RWPE2 (cell line): ENCODE data around the gene MROH7.
A peak's percentile ranks its signal among the peaks of the same experiment; 100 is the strongest.

Experiments used
- ATAC-seq: fragments of 200-7000 bp; cut with Tn5 transposase; 3 replicates; pipeline ENCODE4 v1.9.1; 2021; ENCODE audit warnings: low read depth
- DNase-seq: peaks from one replicate; pipeline ENCODE4 v3.0.0-alpha.2; 2020; ENCODE audit warnings: low spot score
- H3K27ac ChIP-seq: fragments of 450-650 bp; 2 replicates; pipeline ENCODE4 v1.5.1; 2017; ENCODE audit warnings: mild to moderate bottlenecking; ENCODE audit not compliant: poor library complexity, severe bottlenecking
- H3K27me3 ChIP-seq: fragments of 250-450 bp; sonication (Bioruptor Pico); 2 replicates; pipeline ENCODE4 v1.5.1; 2021; ENCODE audit warnings: mild to moderate bottlenecking, moderate library complexity; ENCODE audit not compliant: insufficient read depth, poor library complexity, severe bottlenecking
- H3K36me3 ChIP-seq: fragments of 250-450 bp; sonication (Bioruptor Pico); 2 replicates; pipeline ENCODE4 v1.5.1; 2020; ENCODE audit warnings: low read depth, mild to moderate bottlenecking, moderate library complexity
- H3K4me1 ChIP-seq: fragments of 250-450 bp; sonication (Bioruptor Pico); 2 replicates; pipeline ENCODE4 v1.5.1; 2021; ENCODE audit warnings: mild to moderate bottlenecking, moderate library complexity; ENCODE audit not compliant: insufficient read depth, poor library complexity, severe bottlenecking
- H3K4me3 ChIP-seq: fragments of 250-450 bp; sonication (Bioruptor Pico); 2 replicates; pipeline ENCODE4 v1.5.1; 2021; ENCODE audit warnings: mild to moderate bottlenecking, moderate library complexity; ENCODE audit not compliant: severe bottlenecking
- H3K9me3 ChIP-seq: fragments of 250-450 bp; sonication (Bioruptor Pico); 2 replicates; pipeline ENCODE4 v1.5.1; 2021; ENCODE audit warnings: mild to moderate bottlenecking, moderate library complexity; ENCODE audit not compliant: severe bottlenecking
- CTCF ChIP-seq: fragments of 450-650 bp; IDR thresholded peaks from one replicate; pipeline ENCODE4 v1.5.1; 2017; ENCODE audit warnings: mild to moderate bottlenecking, moderate library complexity; ENCODE audit not compliant: poor library complexity, severe bottlenecking

The MROH7 gene

GRCh38 chr1:54705153-54705552 lies 63.6 kb downstream of the MROH7 start:
- no peaks in the 10 kb centered on the region for H3K27me3 ChIP-seq
- no peaks in the 10 kb centered on the region for H3K9me3 ChIP-seq
- H3K4me1 ChIP-seq = no peaks in the 10 kb centered on the region
- ATAC-seq = no peak
- no peak for TF ChIP-seq CTCF
- H3K27ac ChIP-seq = no peak overlapping the region
- no peak for DNase-seq
- no peaks in the 10 kb centered on the region for H3K36me3 ChIP-seq
- H3K4me3 ChIP-seq = no peak overlapping the region

- Histone ChIP-seq H3K4me1 (no peaks in the 10 kb centered on the region), H3K27ac (no peak overlapping the region), H3K27me3 (no peaks in the 10 kb centered on the region), H3K4me3 (no peak overlapping the region), H3K36me3 (no peaks in the 10 kb centered on the region), H3K9me3 (no peaks in the 10 kb centered on the region)
- no peak for TF ChIP-seq CTCF
- ATAC-seq = no peak
- no peak for DNase-seq
Observed at GRCh38 chr1:54706419-54706818, 64.8 kb downstream of the MROH7 start.

- H3K9me3 ChIP-seq = no peaks in the 10 kb centered on the region
- peak; percentile 35; the same call in 1 of the 3 replicates for ATAC-seq
- no peaks in the 10 kb centered on the region for H3K36me3 ChIP-seq
- TF ChIP-seq CTCF = no peak
- H3K4me3 ChIP-seq = no peak overlapping the region
- H3K27me3 ChIP-seq = no peaks in the 10 kb centered on the region
- no peak overlapping the region for H3K27ac ChIP-seq
- DNase-seq = no peak
- no peaks in the 10 kb centered on the region for H3K4me1 ChIP-seq
Observed at GRCh38 chr1:54708385-54708784, 66.8 kb downstream of the MROH7 start.

GRCh38 chr1:54709547-54710292 lies 68.1 kb downstream of the MROH7 start:
- no peak for DNase-seq
- no peak for TF ChIP-seq CTCF
- Histone ChIP-seq H3K27ac (no peak overlapping the region), H3K4me3 (no peak overlapping the region), H3K36me3 (no peaks in the 10 kb centered on the region), H3K9me3 (no peaks in the 10 kb centered on the region), H3K4me1 (no peaks in the 10 kb centered on the region), H3K27me3 (no peaks in the 10 kb centered on the region)
- no peak for ATAC-seq

GRCh38 chr1:54710434-54710833 lies 68.8 kb downstream of the MROH7 start:
- DNase-seq (no peak), ATAC-seq (no peak)
- H3K4me1 ChIP-seq = no peaks in the 10 kb centered on the region
- H3K9me3 ChIP-seq = no peaks in the 10 kb centered on the region
- H3K27me3 ChIP-seq = no peaks in the 10 kb centered on the region
- H3K4me3 ChIP-seq = no peak overlapping the region
- no peaks in the 10 kb centered on the region for H3K36me3 ChIP-seq
- TF ChIP-seq CTCF = no peak
- no peak overlapping the region for H3K27ac ChIP-seq
